Measurements from ENCODE around the gene SPN.
A peak's percentile ranks its signal among the peaks of the same experiment; 100 is the strongest.
"Not testable (repeated sequence)": the region's sequence is repeated elsewhere in the genome, so short reads cannot be mapped to it uniquely, and the experiment has no call there.

The SPN gene

GRCh38 chr16:29645694-29646187 is 17.3 kb upstream of the SPN start:
- peak in 1 of 51 donors; percentile 8 for DNase-seq

GRCh38 chr16:29646947-29647346 is 16.1 kb upstream of the SPN start:
- DNase-seq = no peak

GRCh38 chr16:29649588-29650494 is 13.2 kb upstream of the SPN start:
- DNase-seq = no peak

DNA sequence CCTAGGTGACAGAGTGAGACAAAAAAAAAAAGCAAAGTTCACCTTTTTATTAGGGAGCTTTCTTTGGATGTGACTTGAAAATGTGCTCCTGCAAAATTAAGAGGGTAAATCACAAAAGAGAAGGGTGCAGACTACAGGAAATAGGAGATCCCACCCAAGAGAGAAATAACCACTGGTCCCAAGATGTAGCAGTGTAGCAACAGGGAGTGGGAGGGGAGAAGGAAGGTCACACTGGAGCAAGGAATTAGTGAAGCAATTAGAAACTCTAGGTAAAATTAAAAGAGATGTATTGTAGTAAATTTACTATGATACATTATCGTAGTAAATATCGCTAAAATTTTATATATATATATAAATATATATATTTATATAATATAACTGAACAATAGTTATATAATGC is 12.3 kb upstream of the SPN start:
- no peak for DNase-seq

DNA sequence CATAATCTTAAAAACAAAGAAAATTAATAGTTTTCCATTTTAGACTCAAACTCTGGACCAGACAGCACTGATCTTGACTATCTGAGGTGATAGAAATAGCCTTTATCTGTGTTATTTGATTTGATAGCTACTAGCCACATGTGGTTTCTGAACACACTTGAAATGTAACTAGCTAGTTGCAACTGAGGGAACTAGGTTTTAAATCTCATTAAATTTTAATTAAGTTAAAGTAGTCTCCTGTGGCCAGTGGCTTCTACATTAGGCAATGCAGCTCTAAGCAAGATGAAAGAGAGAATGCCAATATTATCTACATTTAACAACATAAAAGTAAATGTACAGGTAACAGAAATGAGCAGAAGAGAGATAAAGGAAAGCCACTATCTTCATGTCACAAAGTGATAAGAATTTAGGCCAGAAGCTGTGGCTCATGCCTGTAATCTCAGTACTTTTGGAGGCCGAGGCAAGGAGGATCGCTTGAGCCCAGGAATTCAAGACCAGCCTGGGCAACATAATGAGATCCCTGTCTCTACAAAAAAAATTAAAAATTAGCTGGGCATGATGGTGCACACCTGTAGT is 11.2 kb upstream of the SPN start:
- DNase-seq = no peak

DNA sequence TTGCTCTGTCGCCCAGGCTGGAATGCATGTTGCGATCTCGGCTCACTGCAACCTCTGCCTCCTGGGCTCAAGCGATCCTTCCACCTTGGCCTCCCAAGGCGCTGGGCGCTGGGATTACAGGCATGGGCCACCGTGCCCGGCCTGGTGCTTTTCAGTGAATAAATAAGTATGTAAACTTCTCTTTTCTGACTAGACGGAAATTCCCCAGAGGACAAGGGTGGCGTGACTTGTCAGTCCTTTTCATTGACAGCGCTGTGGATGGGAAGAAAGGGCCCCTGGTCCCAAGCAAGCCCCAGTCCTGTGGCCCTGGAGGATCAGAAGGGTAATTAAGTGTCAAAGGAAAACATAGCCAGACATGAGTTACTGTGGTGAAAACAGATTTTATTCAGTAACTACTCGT is 9.6 kb upstream of the SPN start:
- DNase-seq = no peak

DNA sequence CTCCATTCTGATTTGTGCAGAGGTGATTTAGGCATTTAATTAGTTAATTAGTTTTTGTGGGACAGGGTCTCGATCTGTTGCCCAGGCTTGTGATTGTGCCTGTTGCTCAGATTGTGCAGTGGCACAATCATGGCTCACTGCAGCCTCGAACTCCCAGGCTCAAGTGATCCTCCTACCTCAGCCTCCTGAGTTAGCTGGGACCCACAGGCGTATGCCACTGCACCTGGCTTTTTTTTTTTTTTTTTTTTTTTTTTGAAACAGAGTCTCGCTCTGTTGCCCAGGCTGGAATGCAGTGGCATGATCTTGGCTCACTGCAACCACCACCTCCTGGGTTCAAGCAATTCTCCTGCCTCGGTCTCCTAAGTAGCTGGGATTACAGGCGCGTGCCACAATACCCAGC is 9.2 kb upstream of the SPN start:
- not testable (repeated sequence) for DNase-seq

DNA sequence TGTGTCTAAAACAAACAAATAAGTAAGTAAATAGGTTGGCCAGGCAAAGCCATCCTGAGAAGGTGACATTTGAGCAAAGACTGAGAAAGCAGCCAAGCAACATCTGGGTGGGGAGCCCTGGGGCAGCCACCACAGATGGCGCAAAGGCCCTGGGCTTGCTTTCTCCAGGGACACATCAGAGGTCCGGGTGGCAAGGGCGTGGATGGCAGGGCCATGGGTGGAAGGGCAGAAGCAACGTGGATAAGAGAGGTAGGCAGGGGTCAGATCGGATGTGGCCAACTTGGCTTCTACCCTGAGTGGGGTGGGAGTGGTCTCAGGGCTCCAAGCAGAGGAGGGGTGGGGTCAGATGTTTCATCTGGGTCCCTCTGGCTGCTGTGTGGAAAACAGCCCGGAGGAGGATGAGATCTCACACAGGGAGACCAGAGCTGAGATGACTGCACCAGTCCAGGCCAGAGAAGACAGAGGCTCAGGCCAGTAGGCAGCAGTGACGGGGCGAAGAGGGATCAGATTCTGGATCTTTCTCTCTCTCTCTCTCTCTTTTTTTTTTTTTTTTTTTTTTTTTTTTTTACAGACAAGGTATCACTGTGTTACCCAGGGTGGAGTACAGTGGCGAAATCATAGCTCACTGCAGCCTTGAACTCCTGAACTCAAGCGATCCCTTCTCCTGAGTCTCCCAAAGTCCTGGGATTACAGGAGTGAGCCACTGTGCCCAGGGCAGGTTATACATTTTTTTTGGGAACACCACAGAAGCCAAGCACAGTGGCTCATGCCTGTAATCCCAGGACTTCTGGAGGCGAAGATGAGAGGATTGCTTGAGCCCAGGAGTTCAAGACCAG is 6.1 kb upstream of the SPN start:
- DNase-seq = no peak

- no peak for DNase-seq
These were observed 4.3 kb upstream of the SPN start for GRCh38 chr16:29658705-29659104.

GRCh38 chr16:29662000-29662728 is 883 bp upstream of the SPN start:
- DNase-seq = no peak

DNA sequence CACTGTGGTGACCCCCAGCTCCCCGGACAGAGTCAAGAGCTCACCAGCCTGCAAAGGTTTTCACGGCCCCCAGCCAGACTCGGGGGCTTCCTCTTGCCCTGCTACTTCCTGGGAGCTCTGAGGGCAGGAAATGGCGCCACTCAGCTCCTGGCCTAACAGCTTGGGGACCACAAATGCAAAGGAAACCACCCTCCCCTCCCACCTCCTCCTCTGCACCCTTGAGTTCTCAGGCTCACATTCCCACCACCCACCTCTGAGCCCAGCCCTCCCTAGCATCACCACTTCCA is 375 bp upstream of the SPN start:
- no peak for DNase-seq

DNA sequence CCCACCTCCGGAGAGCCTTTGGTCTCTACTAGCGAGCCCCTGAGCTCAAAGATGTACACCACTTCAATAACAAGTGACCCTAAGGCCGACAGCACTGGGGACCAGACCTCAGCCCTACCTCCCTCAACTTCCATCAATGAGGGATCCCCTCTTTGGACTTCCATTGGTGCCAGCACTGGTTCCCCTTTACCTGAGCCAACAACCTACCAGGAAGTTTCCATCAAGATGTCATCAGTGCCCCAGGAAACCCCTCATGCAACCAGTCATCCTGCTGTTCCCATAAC is 702 bp downstream of the SPN start:
- DNase-seq = no peak

GRCh38 chr16:29664091-29664921 is 1.3 kb downstream of the SPN start:
- DNase-seq = peak in 2 of 51 donors; percentile 8 to 13

DNA sequence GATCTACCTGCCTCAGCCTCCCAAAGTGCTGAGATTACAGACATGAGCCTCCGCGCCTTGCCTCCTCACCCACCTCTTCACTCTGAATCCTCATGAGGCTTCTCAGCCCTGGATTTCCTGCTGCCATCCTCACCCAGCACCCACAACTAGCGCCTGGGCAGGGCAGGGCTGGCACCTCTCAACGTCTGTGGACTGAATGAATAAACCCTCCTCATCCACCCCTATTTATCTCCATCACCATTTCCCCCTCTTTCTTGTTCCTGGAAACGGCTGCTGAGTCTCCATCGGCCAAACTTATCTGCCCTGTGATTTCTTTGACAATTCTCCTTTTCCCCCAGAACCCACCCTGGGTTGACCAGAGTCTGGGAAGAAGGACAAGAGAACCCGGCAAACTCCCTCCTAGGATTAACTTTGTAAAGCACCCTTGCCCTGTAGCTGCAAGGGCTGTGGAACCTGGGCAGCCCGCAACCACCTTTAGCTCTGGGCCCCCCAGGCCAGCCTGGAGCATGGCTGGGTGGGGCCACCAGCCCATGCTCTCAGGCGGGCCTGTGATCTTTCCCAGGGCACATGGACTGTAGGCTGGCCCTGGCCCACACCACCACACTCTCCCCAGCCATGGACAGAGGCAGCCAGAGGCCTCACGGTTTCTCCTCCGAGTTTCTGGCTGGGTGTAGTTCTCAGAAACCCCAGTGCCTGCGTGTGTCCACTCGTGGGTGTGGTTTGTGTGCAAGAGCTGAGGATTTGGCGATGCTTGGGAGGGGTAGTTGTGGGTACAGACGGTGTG is 2.4 kb downstream of the SPN start:
- DNase-seq = no peak

GRCh38 chr16:29667322-29667610 is 4.2 kb downstream of the SPN start:
- not testable (repeated sequence) for DNase-seq

GRCh38 chr16:29667755-29668154 is 4.7 kb downstream of the SPN start:
- DNase-seq = no peak

DNA sequence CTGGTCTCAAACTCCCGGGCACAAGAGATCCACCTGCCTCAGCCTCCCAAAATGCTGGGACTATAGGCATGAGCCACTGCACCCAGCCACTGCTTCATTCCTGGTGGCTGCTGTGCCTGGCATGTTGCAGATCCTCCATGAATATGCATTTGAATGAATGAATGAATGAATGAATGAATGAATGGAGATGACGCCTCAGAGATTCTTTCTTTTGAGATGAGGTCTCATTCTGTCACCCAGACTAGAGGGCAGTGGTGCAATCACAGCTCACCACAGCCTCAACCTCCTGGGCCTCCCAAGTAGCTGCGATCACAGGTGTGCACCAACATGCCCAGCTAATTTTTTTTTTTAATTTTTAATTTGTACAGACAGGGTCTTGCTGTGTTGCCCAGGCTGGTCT is 5.2 kb downstream of the SPN start:
- DNase-seq = no peak

GRCh38 chr16:29673501-29673900 is 10.5 kb downstream of the SPN start:
- DNase-seq = no peak

DNA sequence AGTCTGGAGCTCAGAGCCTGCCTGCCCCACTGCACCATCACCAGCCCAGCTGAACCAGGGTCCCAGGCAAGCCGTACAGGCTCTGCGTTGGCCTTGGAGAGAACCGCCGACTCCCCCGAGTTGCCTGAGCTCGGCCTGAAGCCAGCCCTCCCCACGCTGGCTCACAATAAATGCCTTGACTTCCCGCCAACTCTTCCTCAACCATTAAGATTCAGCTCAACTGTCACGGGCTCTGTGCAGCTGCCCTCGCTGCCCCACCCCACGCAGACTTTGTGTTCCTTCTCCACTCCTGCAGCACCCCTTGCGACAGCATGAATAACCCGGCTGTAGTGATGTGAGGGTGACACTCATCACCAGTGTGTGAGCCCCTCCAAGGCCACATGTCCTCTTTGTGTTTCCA is 11.1 kb downstream of the SPN start:
- DNase-seq = peak in 47 of 51 donors; percentile 15 to 86 (median 64)

Data from hypothalamus (tissue), 51 donors.